ENCODE data around the gene A1CF.
"Not testable (repeated sequence)": the region's sequence is repeated elsewhere in the genome, so short reads cannot be mapped to it uniquely, and the experiment has no call there.

The A1CF gene

GRCh38 chr10:50885097-50885859, at the start of gene A1CF:
TSS of gene A1CF (minus strand) at chr10:50885627. CDS start at chr10:50859940, 25,687 bp downstream.
- no peak for DNase-seq (ENCODE audit: low read depth in 2 of 2)

GRCh38 chr10:50931948-50932431, 46.6 kb upstream of the A1CF start:
- no peak for DNase-seq (ENCODE audit: low read depth in 2 of 2)

- DNase-seq (ENCODE audit: low read depth in 2 of 2) = no peak
Measured at GRCh38 chr10:50929670-50930069, 44.2 kb upstream of the A1CF start.

DNA sequence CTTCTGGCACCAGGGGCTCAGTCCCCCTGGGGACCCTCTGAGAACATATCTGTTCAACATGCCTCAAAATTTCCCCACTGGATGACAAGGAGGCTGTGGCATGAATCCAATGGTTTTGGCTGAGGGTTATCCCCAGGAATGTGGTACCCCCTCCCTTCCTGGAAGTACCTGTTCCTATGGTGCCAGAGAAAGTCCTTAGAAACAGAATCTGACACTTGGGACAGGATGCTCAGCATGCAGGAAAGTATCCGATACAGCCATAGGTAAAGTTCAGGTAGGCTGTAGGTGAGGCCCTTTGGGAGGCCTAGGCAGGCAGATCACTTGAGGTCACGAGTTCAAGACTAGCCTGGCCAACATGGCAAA, 42.7 kb upstream of the A1CF start:
- no peak for DNase-seq (ENCODE audit: low read depth in 2 of 2)

GRCh38 chr10:50927522-50928189, 42.2 kb upstream of the A1CF start:
- DNase-seq (ENCODE audit: low read depth in 2 of 2) = no peak

DNA sequence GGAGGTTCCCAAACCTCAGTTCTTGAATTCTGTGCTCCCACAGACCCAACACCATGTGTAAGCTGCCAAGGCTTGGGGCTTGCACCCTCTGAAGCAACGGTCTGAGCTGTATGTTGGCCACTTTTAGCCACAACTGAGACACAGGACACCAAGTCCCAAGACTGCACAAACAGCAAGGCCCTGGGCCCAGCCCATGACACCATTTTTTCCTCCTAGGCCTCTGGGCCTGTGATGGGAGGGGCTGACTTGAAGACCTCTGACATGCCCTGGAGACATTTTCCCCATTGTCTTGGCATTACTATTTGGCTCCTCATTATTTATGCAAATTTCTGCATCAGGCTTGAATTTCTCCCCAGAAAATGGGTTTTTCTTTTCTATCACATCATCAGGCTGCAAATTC, 38.0 kb upstream of the A1CF start:
- DNase-seq (ENCODE audit: low read depth in 2 of 2) = not testable (repeated sequence)

GRCh38 chr10:50919010-50919409, 33.6 kb upstream of the A1CF start:
- DNase-seq (ENCODE audit: low read depth in 2 of 2) = no peak

GRCh38 chr10:50918529-50918928, 33.1 kb upstream of the A1CF start:
- DNase-seq (ENCODE audit: low read depth in 2 of 2) = no peak

- no peak for DNase-seq (ENCODE audit: low read depth in 2 of 2)
Measured at GRCh38 chr10:50917486-50917885, 32.1 kb upstream of the A1CF start.

DNA sequence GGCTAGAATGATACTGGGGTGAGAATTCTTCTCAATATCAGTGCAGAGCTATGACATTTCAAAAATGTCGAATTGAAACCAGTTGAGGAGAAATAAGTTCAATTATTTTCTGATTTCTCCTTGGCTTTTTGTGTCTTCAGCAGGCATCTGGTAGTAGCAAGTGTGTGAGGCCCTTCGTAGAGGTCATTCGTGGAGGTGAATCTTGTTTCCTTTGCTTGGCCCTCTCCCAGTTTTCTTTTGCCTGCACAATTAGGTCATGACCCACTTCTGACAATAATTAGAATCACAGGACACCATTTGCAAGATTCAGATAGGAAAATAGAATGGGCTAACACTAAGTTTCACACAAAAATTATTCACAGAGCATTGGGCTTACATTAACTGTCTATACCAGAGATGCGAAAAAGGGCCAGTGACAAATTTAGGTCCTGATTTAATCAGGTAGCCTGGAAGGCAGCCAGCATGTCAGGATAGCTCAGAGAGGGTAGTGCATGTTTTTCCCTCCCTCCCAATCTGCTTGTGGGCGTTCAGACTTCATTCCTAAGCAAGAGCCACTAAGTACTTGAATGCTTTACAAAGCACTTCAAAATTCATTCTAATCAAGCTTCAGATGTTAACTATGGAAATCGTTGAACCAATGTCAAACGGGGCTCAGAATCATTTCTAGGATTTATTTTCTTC, 24.0 kb upstream of the A1CF start:
- DNase-seq (ENCODE audit: low read depth in 2 of 2) = no peak

DNA sequence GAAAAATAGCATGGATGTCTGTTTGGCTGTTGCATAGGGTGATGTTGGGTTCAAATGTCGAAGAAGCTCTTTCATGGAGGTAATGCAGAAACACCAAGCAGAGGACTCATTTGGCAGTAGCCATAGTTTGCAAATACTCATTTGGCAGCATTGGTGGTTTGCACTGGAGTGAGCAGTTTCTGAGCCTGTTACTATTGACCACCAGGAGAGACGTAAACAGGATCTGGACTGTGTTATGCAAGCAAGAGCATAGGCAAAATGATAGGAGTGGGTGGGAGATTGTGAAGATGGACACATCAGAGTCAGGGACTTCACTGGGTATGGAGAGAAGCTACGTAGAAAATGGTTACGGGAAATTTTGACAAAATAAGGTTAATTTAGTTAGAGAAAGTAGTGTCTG, 22.9 kb upstream of the A1CF start:
- no peak for DNase-seq (ENCODE audit: low read depth in 2 of 2)

DNA sequence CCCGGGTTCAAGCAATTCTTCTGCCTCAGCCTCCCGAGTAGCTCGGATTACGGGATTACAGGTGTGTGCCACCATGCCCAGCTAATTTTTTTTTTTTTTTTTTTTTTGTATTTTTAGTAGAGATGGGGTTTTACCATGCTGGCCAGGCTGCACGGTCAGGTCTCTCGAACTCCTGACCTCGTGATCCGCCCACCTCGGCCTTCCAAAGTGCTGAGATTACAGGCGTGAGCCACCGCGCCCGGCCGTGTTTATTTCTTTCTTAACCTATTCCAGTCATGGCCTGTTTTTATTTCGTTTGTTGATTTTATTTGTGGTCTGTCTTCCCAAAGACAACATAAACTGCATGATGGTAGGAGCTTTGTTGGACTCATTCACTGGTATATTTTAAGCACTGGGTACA, 20.4 kb upstream of the A1CF start:
- not testable (repeated sequence) for DNase-seq (ENCODE audit: low read depth in 2 of 2)

- no peak for DNase-seq (ENCODE audit: low read depth in 2 of 2)
Measured at GRCh38 chr10:50896721-50897120, 11.3 kb upstream of the A1CF start.

GRCh38 chr10:50894312-50894711, 8.9 kb upstream of the A1CF start:
- no peak for DNase-seq (ENCODE audit: low read depth in 2 of 2)

DNA sequence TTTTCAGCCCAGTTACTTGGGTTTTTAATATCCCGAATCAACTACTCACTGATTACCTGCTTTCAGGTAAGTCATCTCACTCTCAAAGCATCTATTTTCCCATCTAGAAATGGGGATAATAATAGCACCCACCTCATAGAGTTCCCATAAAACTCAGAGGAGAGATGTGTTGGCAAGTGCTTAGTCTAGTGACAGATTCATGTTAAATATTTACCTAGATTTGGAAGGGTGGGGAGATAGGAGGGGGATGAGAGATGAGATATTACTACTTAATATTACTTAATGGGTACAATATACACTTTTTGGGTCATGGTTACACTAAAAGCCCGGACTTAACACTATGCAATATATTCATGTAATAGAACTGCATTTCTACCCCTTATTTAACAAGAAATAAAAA, 7.0 kb upstream of the A1CF start:
- no peak for DNase-seq (ENCODE audit: low read depth in 2 of 2)

GRCh38 chr10:50884302-50884701, 1.1 kb downstream of the A1CF start:
- DNase-seq (ENCODE audit: low read depth in 2 of 2) = no peak

GRCh38 chr10:50883629-50884028, 1.8 kb downstream of the A1CF start:
- DNase-seq (ENCODE audit: low read depth in 2 of 2) = no peak

DNA sequence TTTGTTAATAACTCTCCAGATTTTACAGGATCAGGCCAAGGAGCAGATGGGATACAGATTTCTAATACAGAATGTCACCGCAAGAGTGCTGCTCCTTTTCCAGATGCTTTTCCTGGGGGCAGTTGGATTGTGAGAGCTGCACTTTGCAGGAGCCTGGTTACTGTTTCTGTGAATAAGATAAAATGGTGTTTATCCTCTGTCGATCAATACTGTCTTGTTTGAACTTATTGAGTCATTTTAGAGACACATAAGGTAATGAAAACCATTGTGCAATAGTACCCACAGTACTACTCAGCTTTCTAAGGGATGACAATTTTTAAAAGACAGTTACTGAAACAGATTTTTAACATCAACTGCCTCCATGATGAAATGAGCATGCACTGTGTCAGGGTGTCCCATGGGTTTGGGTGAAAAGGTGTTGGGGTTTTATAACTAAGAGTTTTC, 2.9 kb downstream of the A1CF start:
- no peak for DNase-seq (ENCODE audit: low read depth in 2 of 2)

DNA sequence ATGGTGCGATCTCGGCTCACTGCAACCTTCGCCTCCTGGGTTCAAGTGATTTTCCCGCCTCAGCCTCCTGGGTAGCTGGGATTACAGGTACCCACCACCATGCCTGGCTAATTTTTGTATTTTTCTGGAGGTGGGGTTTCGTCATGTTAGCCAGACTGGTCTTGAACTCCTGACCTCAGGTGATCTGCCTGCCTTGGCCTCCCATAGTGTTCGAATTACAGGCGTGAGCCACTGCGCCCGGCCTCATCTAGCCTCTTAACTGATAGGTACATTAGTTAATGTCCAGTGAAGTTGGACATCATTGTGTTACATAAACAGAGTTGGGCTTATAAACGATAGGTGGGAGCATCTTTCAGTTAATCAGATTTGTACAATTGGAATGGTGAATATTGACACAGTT, 4.4 kb downstream of the A1CF start:
- not testable (repeated sequence) for DNase-seq (ENCODE audit: low read depth in 2 of 2)

- no peak for DNase-seq (ENCODE audit: low read depth in 2 of 2)
Measured at GRCh38 chr10:50876429-50876828, 9.0 kb downstream of the A1CF start.

- no peak for DNase-seq (ENCODE audit: low read depth in 2 of 2)
Measured at GRCh38 chr10:50874723-50875122, 10.7 kb downstream of the A1CF start.

- no peak for DNase-seq (ENCODE audit: low read depth in 2 of 2)
Measured at GRCh38 chr10:50866317-50866716, 19.1 kb downstream of the A1CF start.

DNA sequence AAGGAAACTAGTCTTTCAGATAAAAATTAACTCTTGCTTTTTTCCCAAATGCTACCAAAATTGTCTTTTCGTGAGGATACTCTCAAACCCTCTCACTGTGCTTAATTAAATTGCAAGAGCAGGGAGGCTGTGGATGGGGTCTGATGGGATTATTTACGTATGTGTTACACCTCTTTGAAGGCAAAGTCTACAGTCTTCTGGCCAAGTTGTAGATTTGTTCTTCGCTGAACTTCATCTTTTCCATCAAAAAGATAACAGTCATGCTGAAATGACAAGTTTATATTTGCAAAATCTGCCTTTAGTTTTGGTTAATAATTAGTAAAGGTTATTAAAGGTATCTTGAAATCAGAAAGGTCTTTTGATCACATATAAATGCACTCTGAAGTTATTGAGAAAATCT, 22.7 kb downstream of the A1CF start:
- DNase-seq (ENCODE audit: low read depth in 2 of 2) = no peak

All from stimulated activated CD4-positive, alpha-beta T cell treated with anti-CD3 and anti-CD28 coated beads, Interleukin-1b, Interleukin-23, amount 100 ng/mL, for 1 hour (primary cell).